ENCODE data around the gene TTLL8.
A peak's percentile ranks its signal among the peaks of the same experiment; 100 is the strongest.
"Not testable (repeated sequence)": the region's sequence is repeated elsewhere in the genome, so short reads cannot be mapped to it uniquely, and the experiment has no call there.

TTLL8 gene

GRCh38 chr22:50000587-50001387, 57.3 kb downstream of the TTLL8 start:
- DNase-seq: no peak

- no peak for DNase-seq
Measured at GRCh38 chr22:49999946-50000586, 58.0 kb downstream of the TTLL8 start.

GRCh38 chr22:49999063-49999945, 58.8 kb downstream of the TTLL8 start:
- DNase-seq: no peak

- DNase-seq: no peak
Measured at GRCh38 chr22:49998718-49999062, 59.4 kb downstream of the TTLL8 start.

- no peak for DNase-seq
Measured at GRCh38 chr22:49997932-49998717, 60.0 kb downstream of the TTLL8 start.

- no peak for DNase-seq
Measured at GRCh38 chr22:49997251-49997599, 60.9 kb downstream of the TTLL8 start.

GRCh38 chr22:49996518-49997250, 61.4 kb downstream of the TTLL8 start:
- DNase-seq: no peak

GRCh38 chr22:49996119-49996517, 62.0 kb downstream of the TTLL8 start:
- no peak for DNase-seq

GRCh38 chr22:49995361-49996118, 62.6 kb downstream of the TTLL8 start:
- no peak for DNase-seq

- no peak for DNase-seq
Measured at GRCh38 chr22:49995041-49995360, 63.1 kb downstream of the TTLL8 start.

- no peak for DNase-seq
Measured at GRCh38 chr22:49994361-49995040, 63.6 kb downstream of the TTLL8 start.

- no peak for DNase-seq
Measured at GRCh38 chr22:49993649-49994360, 64.3 kb downstream of the TTLL8 start.

GRCh38 chr22:49992921-49993648, 65.0 kb downstream of the TTLL8 start:
- peak; percentile 25 to 78 (median 52) for DNase-seq

- DNase-seq: no peak
Measured at GRCh38 chr22:49991907-49992533, 66.1 kb downstream of the TTLL8 start.

- no peak for DNase-seq
Measured at GRCh38 chr22:49991167-49991566, 66.9 kb downstream of the TTLL8 start.

GRCh38 chr22:49989826-49990225, 68.3 kb downstream of the TTLL8 start:
- not testable (repeated sequence) for DNase-seq

- DNase-seq: no peak
Measured at GRCh38 chr22:49986325-49986724, 71.8 kb downstream of the TTLL8 start.

GRCh38 chr22:49983148-49984042, 74.7 kb downstream of the TTLL8 start:
- DNase-seq: peak in 2 of 5 experiments; percentile 39 to 60
